HG02981 (cell line): Measurements from ENCODE around the gene TUBGCP6.

ENCODE experiments used
- ATAC-seq: cut with Tn5 transposase; IDR thresholded peaks from one replicate; pipeline ENCODE4 v1.9.1; 2021; ENCODE audit warnings: mild to moderate bottlenecking, moderate library complexity; ENCODE audit not compliant: unreplicated experiment

The TUBGCP6 gene

DNA sequence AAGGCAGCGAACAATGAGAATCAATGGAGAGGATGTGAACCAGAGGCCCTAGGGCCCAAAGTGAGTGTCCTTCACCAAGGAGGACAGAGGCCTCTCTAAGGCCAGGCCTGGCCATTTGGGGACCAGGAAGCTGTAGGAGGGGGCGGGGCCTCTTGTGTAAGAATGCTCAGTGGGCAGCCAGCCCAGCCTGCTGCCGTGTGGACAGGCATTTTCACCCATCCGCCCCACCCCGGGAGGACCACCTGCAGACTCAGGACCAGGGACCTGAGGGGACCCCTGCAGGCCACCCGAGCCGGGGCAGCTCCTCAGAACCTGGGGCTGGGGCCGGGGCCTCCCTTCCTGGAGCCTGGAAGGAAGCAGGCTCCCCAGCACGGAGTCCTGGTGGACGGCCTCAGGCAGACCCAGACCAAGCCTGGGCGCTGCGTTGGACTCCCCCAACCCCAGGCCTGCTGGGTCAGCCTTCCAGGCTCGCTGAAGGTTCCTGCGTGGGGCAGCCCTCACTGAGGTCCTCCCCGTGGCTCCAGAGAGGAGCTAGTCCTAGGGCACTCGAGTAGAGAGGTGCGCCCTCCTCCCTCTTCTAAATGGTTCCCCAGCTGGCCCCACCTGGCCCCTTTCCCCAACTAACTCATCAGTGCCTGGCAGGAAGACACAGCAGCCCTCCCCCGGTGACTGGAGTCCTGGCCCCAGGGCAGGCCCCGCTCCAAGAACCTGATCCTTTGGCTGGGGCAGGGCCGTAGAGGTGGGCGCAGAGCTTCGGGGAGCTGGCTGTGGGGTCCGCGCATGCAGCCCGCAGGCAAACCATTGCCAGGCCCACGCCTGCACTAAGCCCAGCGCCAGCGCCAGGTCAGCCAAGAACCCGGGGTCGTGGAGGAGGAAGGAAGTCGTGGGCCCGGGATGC lies 60.6 kb downstream of the TUBGCP6 start:
- ATAC-seq = no peak

DNA sequence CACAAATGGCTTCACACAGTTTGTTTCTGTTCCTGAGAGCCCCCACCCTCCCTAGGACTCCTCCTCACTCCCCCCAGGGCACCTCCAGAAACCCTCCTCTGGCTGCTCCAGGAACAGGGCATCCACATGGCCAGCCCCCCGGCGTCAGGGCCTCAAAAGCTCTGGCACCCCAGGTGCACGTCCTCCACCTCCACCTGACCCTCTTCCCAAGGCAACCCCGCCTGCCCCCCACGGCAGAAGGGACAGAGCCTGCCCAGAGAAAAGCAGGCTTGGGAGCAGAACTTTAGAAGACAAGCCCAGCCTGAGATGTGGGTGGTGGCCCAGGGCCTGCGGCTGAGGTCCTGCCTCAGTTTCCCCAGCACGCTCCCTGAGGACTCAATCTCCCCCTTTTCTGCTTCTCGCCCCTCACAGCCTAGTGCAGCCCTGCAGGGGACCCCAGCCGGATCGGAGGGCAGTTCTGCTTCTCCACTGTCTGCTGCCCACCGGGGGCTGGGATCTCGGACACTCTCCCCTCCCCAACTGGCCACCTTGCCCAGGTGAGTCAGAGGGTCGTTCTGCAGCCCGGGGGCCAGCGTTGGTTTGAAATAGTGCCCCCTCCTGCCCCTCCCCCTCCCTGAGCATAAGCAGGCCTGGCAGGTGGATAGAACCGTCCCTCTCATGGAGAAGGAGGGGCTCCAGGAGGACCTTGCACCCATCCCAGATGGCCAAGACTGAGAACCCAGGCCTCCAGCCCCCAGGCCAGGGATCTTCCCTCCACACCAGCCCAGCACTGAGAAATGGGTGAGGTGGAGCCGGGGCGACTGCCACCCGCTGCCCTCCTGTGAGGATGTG lies 61.5 kb downstream of the TUBGCP6 start:
- no peak for ATAC-seq

DNA sequence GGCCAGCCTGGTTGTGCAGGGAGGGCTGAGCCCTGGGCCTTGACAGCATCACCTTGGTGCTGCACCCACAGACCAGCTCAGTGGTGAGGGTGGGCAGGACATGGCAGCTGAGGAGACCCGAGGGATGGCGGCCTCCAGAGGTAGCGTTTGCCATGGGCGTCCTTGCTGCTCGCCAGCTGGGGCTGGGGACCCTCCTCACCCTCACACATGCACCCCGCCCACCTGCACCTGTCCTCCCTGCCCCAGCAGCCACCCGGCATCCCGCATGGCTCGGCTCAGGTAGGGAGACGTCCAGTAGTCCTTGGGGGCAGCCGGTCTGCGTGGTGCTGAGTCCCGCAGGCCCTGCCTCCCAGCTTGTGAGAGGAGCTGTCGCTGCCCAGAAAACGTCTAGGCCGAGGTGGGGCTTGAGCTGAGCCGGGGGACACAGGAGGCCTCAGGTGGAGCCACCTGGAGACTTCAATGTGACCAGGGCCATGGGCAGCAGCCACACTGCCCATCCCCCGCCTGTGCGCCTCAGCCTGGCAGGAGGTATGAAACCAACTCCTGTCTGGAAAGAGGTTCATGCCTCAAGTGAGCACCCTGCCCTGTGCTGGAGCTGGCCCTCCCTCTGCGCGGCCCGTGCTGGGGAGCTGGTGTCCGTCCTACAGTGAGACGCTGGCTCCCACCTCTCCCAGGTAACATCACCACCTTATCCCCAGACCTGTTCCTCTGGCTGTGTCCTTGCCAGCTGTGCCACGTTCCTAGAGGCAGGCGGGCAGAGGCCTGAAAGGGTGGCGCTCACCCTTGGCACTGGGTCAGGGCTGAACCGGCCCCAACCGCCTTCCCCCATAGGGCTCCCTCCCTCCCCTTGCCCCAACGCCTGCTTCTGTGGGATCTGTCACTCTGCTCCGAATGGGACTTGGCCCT lies 62.4 kb downstream of the TUBGCP6 start:
- no peak for ATAC-seq

DNA sequence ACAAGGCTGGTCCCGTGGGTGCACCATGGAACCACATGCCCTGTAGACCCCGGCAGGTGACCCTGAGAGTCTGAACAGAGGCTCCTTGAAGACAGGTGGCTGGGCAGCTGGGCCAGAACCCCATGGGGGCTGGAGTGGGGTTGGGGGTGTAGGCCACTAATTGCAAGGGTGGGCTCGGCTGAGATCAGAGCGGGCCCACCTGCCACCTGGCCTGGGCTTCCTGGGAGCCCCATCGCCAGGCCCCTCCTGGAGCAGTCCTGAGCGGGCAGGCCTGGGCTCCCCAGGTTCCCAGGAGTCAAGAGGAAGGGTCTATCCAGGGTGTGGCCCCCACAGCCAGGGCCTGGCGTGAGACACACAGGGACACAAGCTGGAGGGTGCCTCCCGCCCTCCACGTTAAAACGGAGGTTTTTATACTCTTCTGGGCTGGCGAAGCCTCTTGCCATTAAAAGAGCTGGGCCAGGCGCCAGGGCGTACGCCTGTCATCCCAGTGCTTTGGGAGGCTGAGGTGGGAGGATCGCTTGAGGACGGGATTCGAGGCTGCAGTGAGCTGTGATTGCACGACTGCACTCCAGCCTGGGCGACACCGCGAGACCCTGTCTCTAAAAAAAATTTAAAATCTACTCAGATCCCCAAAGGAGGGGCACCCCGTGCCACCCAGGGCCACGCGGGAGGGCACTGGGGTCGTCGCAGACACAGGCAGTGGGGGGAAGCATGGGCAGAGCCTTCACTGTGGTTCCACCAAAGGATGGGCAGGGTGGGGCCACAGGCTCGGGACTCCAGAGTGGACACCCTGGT lies 63.9 kb downstream of the TUBGCP6 start:
- ATAC-seq = no peak

DNA sequence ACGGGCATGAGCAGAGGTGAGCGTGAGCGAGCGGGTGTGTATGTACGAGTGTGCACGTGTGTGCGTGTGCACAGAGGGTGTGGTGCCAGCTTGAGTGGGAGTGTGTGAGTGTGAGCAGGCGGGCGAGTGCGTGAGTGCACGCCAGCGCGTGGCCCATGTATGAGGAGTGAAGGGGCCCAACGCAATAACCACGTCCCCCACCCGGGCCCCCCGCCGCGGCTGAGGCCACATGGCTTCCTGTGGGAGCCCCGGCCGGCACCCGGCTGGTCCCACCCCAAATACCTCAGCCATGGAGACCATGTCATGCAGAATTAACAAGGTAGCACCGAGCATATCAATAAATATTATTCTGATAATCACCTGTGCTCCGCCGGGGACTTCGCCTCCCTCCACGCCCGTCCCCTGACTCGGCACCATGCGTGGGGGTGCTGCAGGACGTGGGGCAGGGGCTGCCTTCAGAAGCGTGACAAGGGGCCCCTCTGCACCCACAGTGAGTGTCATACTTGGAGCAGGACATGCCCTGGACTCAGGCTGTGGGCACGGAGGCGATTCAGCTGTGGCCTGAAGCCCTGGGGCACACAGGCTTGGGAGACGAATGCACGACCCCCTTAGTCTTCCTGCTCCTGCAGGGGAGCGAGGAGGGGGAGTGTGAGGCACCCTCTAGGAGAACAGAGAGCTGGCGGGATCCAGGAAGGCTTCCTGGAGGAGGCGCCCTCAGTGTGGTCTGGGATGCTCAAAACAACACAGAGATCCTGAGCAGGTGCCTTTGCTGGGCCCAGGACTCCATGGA lies 64.7 kb downstream of the TUBGCP6 start:
- no peak for ATAC-seq

DNA sequence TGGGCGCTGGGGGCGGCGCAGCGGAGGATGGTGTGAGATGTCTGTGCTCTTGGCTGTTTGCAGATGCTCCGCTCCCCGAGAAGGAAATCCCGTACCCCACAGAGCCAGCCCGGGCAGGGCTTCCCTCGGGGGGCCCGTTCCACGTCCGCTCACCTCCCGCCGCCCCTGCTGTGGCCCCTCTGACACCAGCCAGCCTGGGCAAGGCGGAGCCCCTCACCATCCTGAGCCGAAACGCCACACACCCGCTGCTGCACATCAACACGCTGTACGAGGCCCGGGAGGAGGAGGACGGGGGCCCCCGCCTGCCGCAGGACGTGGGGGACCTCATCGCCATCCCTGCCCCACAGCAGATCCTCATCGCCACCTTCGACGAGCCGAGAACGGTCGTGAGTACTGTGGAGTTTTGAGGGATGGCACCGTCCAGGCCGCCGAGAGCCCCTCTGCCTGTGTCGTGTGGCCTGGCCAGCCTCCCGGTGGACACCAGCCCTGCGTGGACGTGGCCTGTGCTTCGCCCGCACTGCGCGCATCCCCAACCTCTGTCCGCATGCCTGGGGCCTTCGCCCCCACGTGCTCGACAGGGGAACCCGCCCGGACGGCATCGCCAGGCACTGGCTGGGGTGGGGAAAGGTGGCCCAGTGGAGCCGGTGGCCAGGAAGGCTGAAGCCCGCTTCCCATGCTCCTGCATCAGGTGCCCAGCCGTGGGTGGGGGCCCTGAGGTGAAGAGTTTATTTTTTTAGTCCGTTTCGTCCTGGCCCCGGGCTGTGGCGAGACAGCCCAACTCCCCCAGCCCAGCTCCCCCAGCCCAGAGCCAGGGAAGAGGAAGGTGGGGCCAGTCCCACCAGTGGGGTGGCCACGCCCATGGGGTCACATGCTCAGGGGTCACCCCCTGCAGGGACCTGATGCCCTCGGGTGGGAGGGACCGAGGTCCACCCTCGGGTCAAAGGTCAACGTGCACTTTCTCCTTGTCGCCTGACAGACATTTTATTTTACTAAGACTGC lies 65.7 kb downstream of the TUBGCP6 start:
- ATAC-seq = no peak

DNA sequence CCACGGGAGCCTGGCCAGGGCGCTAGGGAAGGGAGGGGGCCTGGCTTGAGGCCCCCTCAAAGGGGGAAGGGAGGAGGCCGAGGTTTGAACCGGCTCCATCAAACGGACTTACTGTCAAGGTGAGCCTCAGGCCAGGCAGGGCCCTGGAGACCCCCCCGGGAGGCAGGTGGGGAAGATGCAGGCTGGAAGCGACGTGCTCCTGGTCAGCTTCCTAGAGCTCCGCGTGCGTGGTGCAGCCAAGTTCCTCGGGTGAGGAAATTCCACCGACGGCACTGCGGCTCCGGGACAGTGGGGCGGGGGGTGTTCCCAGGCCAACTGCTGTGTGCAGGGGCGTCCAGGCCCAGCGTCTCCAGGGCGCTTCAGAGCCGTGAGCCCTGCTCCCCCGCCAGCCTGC lies 66.4 kb downstream of the TUBGCP6 start:
- no peak for ATAC-seq

DNA sequence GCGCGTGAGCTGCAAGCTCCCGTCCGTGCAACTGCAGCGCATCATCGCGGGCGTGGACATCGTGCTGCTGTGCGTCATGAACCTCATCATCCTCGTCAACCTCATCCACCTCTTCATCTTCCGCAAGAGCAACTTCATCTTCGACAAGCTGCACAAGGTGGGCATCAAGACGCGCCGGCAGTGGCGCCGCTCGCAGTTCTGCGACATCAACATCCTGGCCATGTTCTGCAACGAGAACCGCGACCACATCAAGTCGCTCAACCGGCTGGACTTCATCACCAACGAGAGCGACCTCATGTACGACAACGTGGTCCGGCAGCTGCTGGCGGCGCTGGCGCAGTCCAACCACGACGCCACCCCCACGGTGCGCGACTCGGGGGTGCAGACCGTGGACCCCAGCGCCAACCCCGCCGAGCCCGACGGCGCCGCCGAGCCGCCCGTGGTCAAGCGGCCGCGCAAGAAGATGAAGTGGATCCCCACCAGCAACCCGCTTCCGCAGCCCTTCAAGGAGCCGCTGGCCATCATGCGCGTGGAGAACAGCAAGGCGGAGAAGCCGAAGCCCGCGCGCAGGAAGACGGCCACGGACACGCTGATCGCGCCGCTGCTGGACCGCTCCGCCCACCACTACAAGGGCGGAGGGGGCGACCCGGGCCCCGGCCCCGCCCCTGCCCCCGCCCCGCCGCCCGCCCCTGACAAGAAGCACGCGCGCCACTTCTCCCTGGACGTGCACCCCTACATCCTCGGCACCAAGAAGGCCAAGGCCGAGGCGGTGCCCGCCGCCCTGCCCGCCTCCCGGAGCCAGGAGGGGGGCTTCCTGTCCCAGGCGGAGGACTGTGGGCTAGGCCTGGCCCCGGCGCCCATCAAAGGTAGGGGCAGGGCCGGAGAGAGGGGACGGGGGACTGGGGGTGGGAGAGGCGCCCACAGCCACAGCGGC lies 67.0 kb downstream of the TUBGCP6 start:
- ATAC-seq = no peak

DNA sequence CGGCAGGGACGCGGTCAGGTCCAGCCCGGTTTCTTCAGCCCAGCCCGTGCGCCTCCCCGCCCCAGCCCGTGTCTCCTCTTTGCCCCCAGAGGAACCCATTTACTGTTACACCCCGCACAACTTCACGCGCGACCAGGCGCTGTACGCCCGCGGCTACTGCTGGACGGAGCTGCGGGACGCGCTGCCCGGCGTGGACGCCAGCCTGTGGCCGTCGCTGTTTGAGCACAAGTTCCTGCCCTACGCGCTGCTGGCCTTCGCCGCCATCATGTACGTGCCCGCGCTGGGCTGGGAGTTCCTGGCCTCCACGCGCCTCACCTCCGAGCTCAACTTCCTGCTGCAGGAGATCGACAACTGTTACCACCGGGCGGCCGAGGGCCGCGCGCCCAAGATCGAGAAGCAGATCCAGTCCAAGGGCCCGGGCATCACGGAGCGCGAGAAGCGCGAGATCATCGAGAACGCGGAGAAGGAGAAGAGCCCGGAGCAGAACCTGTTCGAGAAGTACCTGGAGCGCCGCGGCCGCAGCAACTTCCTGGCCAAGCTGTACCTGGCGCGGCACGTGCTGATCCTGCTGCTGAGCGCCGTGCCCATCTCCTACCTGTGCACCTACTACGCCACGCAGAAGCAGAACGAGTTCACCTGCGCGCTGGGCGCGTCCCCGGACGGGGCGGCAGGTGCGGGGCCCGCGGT lies 67.8 kb downstream of the TUBGCP6 start:
- ATAC-seq = no peak

DNA sequence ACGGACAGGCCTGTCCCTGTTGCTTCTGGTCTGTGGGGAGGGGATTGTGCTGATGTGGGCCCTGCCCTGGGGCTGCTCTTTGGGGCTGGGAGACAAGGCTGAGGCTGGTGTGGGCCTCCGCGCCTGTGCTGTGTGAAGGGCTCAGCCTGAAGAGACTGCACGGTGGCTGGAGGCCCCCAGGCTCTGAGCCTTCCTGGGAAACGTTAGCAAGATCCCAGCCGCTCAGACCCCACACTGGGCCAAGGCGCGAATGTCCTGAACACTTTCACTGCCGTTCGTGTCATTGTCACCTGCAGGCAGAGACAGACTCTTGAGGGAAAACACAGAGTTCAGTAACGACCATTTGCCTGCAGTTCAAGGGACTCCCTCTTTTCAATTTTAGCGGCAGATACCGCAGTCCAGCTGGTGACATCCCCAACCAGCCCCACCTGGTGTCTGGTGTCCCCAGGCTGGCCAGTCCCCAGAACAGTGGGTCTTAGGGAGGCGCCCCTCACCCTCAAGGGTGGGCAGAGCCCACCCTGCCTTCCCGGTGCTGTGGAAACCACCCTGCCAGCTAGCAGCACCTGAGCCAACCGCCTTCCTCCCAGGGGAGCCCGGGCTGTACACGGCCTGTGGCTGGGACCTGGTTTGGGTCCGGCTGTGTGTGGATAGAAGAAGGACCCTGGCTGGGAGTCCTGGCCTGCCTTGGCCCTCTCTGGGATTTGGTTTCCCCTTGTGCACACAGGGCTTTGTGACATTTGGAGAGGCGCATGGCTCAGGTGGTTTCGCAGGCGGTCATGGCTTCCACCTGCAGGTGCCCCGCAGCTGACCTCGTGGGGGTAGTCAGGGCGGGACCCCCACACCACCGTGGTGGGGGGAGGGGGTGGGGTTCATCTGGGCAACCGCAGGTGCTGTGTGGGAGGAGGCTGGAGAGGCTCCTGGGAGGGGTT lies 68.6 kb downstream of the TUBGCP6 start:
- no peak for ATAC-seq

DNA sequence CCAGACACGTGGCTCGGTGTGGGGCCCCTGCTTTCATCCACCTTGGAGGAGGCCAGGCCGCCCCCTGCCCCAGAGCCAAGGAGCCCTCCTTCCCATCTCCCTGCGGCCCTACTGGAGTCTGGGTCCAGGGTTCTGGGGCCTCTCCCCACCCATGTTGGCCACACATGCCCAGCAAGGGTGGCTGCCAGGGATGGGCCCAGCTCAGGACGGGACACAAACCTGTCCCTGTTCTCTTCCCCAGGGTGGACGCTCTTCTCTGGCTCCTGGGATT lies 69.7 kb downstream of the TUBGCP6 start:
- ATAC-seq = no peak

DNA sequence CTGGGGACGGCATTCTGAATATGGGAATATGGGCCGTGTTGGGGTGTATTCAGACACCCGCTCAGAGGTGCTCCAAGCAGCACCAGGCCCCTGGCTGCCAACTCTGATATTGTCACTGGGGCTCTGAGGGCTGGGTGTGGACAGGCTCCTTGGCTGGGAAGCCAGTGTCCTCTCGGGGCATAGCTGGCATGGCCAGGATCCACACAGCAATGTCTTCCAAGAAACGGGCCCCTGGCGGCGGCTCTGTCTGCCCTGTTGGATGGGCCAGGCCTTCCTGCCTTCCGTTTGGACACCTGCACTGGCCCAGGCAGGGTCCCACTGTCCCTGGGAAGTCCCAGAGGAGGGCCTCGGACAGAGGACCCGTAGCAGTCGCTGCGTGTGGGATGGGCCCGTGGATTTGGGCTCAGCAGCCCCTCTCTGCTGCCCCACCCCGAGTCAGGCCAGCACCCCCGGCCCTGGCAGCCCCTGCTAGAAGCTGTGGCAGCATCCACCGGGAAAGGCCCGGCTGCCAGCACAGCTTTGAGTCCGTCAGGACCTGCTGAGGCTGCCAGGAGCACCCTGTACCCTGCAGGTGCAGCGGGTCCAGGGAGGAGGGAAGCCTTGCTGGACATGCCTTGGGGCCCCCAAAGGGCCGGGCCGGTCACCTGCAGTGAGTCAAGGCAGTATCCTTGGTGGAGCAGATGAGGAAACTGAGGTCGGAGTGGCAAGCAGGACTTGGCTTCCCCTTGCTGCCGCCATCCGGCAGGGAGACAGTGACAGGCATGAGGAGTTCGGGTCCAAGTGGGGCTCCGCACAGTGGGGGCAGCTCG lies 70.2 kb downstream of the TUBGCP6 start:
- no peak for ATAC-seq

DNA sequence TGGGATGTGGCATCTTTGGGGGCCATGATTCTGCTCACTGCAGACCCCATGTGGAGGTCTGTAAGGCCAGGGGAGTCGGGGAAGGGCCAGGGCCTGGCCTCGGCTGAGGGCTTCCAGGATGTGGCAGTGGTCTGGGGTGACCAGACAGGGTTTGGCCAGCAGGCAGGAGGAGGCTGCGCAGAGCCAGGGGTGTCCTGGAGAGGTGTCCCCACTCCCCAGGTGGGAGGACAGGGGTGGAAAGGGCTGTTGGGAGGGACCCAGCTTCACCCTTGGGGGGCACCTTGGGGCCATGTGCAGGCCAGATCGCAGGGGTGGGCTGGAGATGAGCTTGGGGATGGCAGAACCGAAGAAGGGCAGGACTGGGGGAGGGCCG lies 70.9 kb downstream of the TUBGCP6 start:
- no peak for ATAC-seq

DNA sequence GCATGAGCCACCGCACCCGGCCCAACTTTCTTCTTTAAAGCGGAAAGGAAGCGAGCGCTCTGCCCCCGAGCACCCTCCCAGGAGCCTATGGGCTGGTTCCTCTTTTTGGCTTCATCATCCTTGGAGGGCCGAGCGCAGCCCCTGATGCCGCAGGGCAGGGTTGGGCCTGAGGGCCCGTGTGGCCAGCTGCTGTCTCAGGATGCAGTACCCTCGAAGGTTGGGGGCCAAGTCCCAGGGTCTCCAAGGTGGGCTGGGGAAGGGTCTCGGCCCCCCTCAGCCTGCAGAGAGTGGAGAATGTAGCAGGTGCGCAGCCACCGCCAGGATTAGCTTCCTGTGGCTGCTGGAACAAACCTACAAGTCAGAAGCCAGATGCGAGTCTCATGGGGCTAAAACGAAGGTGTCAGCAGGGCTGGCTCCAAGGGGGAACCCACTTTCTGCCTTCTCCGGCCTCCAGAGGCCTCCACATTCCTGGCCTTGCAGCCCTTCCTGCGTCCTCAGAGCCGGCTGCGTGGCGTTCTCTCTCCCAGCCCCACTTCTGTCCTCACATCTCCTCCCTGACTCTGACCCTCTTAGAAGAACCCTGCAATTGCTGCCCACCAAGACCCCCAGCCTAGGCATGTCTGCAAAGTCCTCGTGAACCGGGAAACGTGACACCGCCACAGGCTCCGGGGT lies 71.4 kb downstream of the TUBGCP6 start:
- ATAC-seq = no peak
